SK-N-SH treated with all-trans-retinoic acid at 6 μM for 48 hours (cell line): Measurements from ENCODE around the gene PLD1.
"Not testable (repeated sequence)": the region's sequence is repeated elsewhere in the genome, so short reads cannot be mapped to it uniquely, and the experiment has no call there.

Source experiments
- ARNTL ChIP-seq: fragments of 450-650 bp; formaldehyde crosslinking; IDR thresholded peaks from 2 replicates; pipeline ENCODE4 v1.5.0; 2020; ENCODE audit warnings: low read depth, mild to moderate bottlenecking, moderate library complexity, borderline replicate concordance
- CREB5 ChIP-seq: fragments of 250-450 bp; sonication (Bioruptor Pico); IDR thresholded peaks from 2 replicates; pipeline ENCODE4 v1.5.1; 2020; ENCODE audit warnings: low read depth, mild to moderate bottlenecking, moderate library complexity
- CSDC2 ChIP-seq: fragments of 250-450 bp; sonication (Bioruptor Pico); IDR thresholded peaks from 2 replicates; pipeline ENCODE4 v1.5.0; 2020; ENCODE audit warnings: mild to moderate bottlenecking, moderate library complexity
- CSRNP3 ChIP-seq: fragments of 250-450 bp; sonication (Bioruptor Pico); IDR thresholded peaks from 2 replicates; pipeline ENCODE4 v1.5.1; 2021; ENCODE audit warnings: mild to moderate bottlenecking, moderate library complexity
- OSR1 ChIP-seq: fragments of 250-450 bp; sonication (Bioruptor Pico); IDR thresholded peaks from 2 replicates; pipeline ENCODE4 v1.8.0; 2022; ENCODE audit warnings: moderate library complexity, mild to moderate bottlenecking, inconsistent platforms
- RARB ChIP-seq: fragments of 250-450 bp; sonication (Bioruptor Pico); IDR thresholded peaks from 2 replicates; pipeline ENCODE4 v1.8.0; 2021; ENCODE audit warnings: mild to moderate bottlenecking, moderate library complexity
- SNAI2 ChIP-seq: fragments of 250-450 bp; sonication (Bioruptor Pico); IDR thresholded peaks from 2 replicates; pipeline ENCODE4 v1.5.0; 2020; ENCODE audit warnings: mild to moderate bottlenecking, moderate library complexity
- TOX ChIP-seq: fragments of 250-450 bp; sonication (Bioruptor Pico); IDR thresholded peaks from 2 replicates; pipeline ENCODE4 v1.8.0; 2021; ENCODE audit warnings: mild to moderate bottlenecking, moderate library complexity, borderline replicate concordance
- ZC3H10 ChIP-seq: fragments of 250-450 bp; sonication (Bioruptor Pico); IDR thresholded peaks from 2 replicates; pipeline ENCODE4 v1.5.1; 2021; ENCODE audit warnings: mild to moderate bottlenecking, moderate library complexity
- ZFP30 ChIP-seq: fragments of 450-650 bp; formaldehyde crosslinking; IDR thresholded peaks from 2 replicates; pipeline ENCODE4 v1.5.0; 2022; ENCODE audit warnings: mild to moderate bottlenecking, moderate library complexity
- ZNF70 ChIP-seq: fragments of 450-650 bp; formaldehyde crosslinking; IDR thresholded peaks from 2 replicates; pipeline ENCODE4 v1.5.0; 2020; ENCODE audit warnings: mild to moderate bottlenecking, moderate library complexity

GRCh38 chr3:171858770-171859169 lies 48.5 kb upstream of the PLD1 start:
- not testable (repeated sequence) for TF ChIP-seq ZFP30 (CRISPR knock-in tag); CSDC2; ARNTL; CSRNP3; OSR1 (CRISPR knock-in tag); CREB5 (CRISPR knock-in tag); RARB (CRISPR knock-in tag); TOX (CRISPR knock-in tag); ZC3H10 (CRISPR knock-in tag); SNAI2; ZNF70 (CRISPR knock-in tag)
